Measurements from ENCODE around the gene EN1.

EN1 gene

DNA sequence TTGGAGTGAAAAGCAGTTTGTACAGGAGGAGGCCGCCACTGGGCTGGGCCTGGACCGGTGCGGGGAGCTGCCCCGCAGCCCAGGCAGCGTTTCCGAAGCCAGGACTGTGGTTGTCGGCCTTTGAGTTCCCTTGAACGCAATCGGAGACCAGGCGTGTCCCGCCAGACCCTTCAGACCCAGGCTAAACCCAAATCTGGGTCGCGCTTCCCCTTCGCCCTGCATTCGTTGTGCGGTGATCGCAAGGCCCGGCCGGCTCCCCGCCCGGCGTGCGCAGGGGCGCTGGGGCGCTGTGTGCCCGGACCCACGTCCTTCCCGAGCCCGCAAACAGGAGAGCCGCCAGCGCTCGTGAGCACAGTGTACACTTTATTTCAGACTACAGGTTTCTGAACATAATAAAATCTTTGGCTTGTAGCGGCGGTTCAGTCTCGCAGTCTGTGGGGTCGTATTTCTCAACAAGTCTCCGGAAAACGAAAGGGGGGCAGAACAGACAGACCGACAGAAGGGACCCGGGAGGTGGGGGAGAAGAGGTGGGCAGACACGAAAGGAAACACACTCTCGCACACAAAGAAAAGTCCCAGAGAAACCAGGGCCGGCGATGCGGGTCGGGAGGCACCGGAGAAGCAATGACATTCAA is 5.5 kb downstream of the EN1 start:
- DNase-seq (ENCODE audit: low read depth): no peak
- TF ChIP-seq, protein P1, sequence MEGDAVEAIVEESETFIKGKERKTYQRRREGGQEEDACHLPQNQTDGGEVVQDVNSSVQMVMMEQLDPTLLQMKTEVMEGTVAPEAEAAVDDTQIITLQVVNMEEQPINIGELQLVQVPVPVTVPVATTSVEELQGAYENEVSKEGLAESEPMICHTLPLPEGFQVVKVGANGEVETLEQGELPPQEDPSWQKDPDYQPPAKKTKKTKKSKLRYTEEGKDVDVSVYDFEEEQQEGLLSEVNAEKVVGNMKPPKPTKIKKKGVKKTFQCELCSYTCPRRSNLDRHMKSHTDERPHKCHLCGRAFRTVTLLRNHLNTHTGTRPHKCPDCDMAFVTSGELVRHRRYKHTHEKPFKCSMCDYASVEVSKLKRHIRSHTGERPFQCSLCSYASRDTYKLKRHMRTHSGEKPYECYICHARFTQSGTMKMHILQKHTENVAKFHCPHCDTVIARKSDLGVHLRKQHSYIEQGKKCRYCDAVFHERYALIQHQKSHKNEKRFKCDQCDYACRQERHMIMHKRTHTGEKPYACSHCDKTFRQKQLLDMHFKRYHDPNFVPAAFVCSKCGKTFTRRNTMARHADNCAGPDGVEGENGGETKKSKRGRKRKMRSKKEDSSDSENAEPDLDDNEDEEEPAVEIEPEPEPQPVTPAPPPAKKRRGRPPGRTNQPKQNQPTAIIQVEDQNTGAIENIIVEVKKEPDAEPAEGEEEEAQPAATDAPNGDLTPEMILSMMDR (conservative IDR thresholded peaks at IDR 0.05; ENCODE audit: low read depth, low read length): no peak
- no peak overlapping the region for H3K4me3 ChIP-seq (ENCODE audit: low read length)

DNA sequence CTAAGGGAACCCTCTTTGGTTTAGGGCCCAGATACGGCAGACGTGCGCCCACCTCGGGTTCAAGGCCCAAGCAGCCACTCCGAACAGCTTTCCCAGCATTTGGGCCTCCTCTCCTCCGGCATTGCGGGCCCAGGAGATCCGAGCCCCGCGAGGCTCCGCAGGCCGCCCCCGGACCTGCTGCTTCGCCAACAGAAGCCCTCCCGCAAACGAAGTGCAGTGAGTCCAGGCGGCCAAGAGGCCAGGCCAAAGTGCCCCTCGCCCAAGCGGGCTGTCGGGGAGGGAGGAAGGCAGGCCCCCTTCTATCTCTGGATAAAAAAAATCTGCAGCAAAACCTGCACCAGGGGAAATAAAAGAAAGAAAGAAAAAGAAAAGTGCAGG is 6.0 kb downstream of the EN1 start:
- no peak overlapping the region for H3K4me3 ChIP-seq (ENCODE audit: low read length)
- DNase-seq (ENCODE audit: low read depth): no peak

GRCh38 chr2:118838741-118839455 is 8.6 kb downstream of the EN1 start:
- TF ChIP-seq, protein P1 (conservative IDR thresholded peaks at IDR 0.05; ENCODE audit: low read depth, low read length): no peak
- DNase-seq (ENCODE audit: low read depth): no peak
- H3K4me3 ChIP-seq (ENCODE audit: low read length): no peak overlapping the region

More for the DNA sequence above, 6.0 kb downstream of the EN1 start:
- TF ChIP-seq, protein P1 (conservative IDR thresholded peaks at IDR 0.05; ENCODE audit: low read depth, low read length): no peak

GRCh38 chr2:118837621-118838020 is 9.8 kb downstream of the EN1 start:
- H3K4me3 ChIP-seq (ENCODE audit: low read length): no peak overlapping the region
- DNase-seq (ENCODE audit: low read depth): no peak
- TF ChIP-seq, protein P1 (conservative IDR thresholded peaks at IDR 0.05; ENCODE audit: low read depth, low read length): no peak

GRCh38 chr2:118837067-118837466 is 10.4 kb downstream of the EN1 start:
- DNase-seq (ENCODE audit: low read depth): no peak
- H3K4me3 ChIP-seq (ENCODE audit: low read length): no peak overlapping the region
- TF ChIP-seq, protein P1 (conservative IDR thresholded peaks at IDR 0.05; ENCODE audit: low read depth, low read length): no peak

DNA sequence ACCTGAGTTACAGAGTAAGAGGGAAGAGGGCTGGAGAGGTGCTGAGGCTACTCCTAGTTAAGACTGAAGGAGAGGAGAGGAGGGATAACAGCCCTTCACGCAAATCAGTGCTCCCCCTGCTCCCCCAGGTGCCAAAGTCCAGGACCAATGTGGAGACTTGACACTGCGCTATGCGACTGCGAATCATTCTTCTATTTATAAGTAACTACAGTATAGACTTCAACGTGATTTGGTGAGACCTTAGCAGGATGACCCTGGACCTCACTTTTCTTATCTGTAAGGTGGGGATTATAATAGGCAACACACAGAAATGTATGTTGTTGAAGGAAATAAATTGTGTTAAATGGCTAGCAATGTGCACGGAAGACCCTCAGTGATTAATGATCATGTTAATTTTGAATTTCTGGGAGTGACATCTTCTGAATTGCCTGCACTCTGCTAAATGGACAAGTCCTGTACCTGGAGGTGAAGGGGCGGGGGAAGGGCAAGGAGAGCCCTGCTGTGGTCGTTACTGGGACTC is 11.0 kb downstream of the EN1 start:
- TF ChIP-seq, protein P1 (conservative IDR thresholded peaks at IDR 0.05; ENCODE audit: low read depth, low read length): no peak
- H3K4me3 ChIP-seq (ENCODE audit: low read length): peak overlapping the region; percentile 37
- DNase-seq (ENCODE audit: low read depth): no peak
